Psoas muscle (tissue), 8 donors: ENCODE data around the gene LGR6. TPM values are rescaled to one million over a fixed set of nuclear protein-coding genes. Genes with fewer than 3 reads are reported as not detected.

Source experiments
- ATAC-seq, 4 donors: fragments of 200-7000 bp; cut with Tn5 transposase; one replicate each; pipeline ENCODE4 v1.9.1; 2020; ENCODE audit warnings: moderate library complexity in 3 of 4, mild to moderate bottlenecking in 2 of 4
- DNase-seq, 2 donors: peaks; one replicate each; pipeline ENCODE4 v3.0.0-alpha.2; 2020
- H3K27ac ChIP-seq: fragments of 200-600 bp; one replicate; pipeline ENCODE4 v1.8.0; 2022
- H3K27me3 ChIP-seq, 3 donors: fragments of 200-600 bp in 1 of 3; one replicate each; pipeline versions ENCODE4 v1.6.1 to v1.8.0; 2013 to 2022; ENCODE audit warnings: low read length in 2 of 3, mild to moderate bottlenecking in 2 of 3, moderate library complexity in 1 of 3; ENCODE audit not compliant: insufficient read depth in 3 of 3
- H3K36me3 ChIP-seq, 2 donors: fragments of 200-600 bp in 1 of 2; one replicate each; pipeline versions ENCODE4 v1.6.1 to v1.8.0; 2013 to 2022; ENCODE audit warnings: low read depth in 1 of 2, mild to moderate bottlenecking in 1 of 2, moderate library complexity in 1 of 2; ENCODE audit not compliant: insufficient read depth in 1 of 2
- H3K4me1 ChIP-seq: fragments of 200-600 bp; one replicate; pipeline ENCODE4 v1.8.0; 2022
- H3K4me3 ChIP-seq: fragments of 200-600 bp; one replicate; pipeline ENCODE4 v1.8.0; 2022; ENCODE audit warnings: mild to moderate bottlenecking
- H3K9me3 ChIP-seq: fragments of 200-600 bp; one replicate; pipeline ENCODE4 v1.8.0; 2022
- WGBS, 3 donors: extraction: QIAGEN DNeasy Blood & Tissue Kit; methylation state at CpG; one replicate each; pipeline versions ENCODE4 v1.1.6 to v1.1.7; 2013; 5-methylcytosine and 5-hydroxymethylcytosine counted together
- intact Hi-C, 2 donors: fragments of 100-400 bp; cut with DNase I; formaldehyde crosslinking; loops; one replicate each; pipeline versions ENCODE4 v1.11.0 to v1.14.2; 2022
- polyA plus RNA-seq, 3 donors: library from polyadenylated mRNA; stranded (reverse); fragments of 200-250 nt; gene quantifications; one replicate each; pipeline ENCODE4 v1.2.3, GENCODE V29; 2013
- total RNA-seq, 4 donors: library from RNA; stranded (reverse); fragmentation: NEBNext Ultra II Directional in 2 of 4; extraction: Animal tissue kit (Norgen Biotek cat#: 25700) in 2 of 4; gene quantifications; one replicate each; pipeline versions ENCODE4 v1.2.1 to v1.2.4, GENCODE V29; 2021 to 2023
- TF ChIP-seq, protein P1 (sequence below): fragments of 200-600 bp; IDR thresholded peaks from one replicate; pipeline ENCODE4 v1.8.0; 2022; ENCODE audit warnings: antibody characterized with exemption
- donor health status: healthy with polysubstance abuse.
- donor health status: DM: no; HTN: no; CAD: no; lungs with moderate emphysema.
- donor health status: Bipolar disorder and iron deficiency.
- donor health status: healthy.
- donor health status: DM: yes; HTN: yes; CAD: no.
- donor health status: DM: no; HTN: no; CAD: no.
- donor health status: DM: no; HTN: no; CAD: no.
- donor health status: DM: yes; HTN: yes; CAD: no.

Gene LGR6
- total and polyA plus RNA-seq, 7 donors, result 0.12 to 0.20 (median 0.16) TPM; not detected in 3

DNA sequence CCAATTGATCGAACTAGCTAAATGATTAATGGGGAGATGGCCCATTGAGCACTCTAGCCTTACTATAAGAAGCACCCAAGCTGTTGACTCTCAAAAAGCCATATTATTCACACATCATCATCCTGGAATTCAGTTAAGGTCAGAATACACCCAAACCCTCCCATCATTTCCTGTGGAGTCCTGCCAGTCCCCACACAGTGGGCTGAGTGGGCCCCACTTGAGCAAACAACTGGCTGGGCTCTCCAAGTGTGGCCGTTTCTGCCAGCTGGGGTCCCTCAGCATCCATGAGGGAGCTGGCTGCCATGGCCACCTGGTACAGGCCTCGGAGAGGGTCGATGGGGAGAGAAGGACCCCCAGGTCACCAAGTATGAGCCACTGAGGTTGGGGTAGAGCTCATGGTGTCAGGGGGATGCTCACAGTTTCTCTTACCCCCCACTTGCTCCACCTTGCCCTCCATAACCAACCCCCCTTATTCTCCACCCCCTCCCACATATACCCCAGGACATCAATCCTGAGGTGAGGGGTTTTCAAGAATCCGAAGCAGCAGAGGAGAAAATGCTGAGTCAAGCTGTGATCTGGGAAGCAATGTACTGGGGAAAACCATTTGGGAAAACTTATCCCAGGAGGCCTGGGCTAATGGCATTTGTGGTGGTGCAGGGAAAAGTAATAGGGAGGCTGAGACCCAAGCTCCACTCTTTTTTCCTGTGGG is 87.9 kb downstream of the LGR6 start:
- no peaks in the 10 kb centered on the region for H3K9me3 ChIP-seq
- intact Hi-C loops, result no loop called here
- TF ChIP-seq, protein P1, sequence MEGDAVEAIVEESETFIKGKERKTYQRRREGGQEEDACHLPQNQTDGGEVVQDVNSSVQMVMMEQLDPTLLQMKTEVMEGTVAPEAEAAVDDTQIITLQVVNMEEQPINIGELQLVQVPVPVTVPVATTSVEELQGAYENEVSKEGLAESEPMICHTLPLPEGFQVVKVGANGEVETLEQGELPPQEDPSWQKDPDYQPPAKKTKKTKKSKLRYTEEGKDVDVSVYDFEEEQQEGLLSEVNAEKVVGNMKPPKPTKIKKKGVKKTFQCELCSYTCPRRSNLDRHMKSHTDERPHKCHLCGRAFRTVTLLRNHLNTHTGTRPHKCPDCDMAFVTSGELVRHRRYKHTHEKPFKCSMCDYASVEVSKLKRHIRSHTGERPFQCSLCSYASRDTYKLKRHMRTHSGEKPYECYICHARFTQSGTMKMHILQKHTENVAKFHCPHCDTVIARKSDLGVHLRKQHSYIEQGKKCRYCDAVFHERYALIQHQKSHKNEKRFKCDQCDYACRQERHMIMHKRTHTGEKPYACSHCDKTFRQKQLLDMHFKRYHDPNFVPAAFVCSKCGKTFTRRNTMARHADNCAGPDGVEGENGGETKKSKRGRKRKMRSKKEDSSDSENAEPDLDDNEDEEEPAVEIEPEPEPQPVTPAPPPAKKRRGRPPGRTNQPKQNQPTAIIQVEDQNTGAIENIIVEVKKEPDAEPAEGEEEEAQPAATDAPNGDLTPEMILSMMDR, result no peak
- no peaks in the 10 kb centered on the region for H3K27me3 ChIP-seq
- H3K27ac ChIP-seq, result no peak overlapping the region
- H3K4me1 ChIP-seq, result peaks cover 2% of the 10 kb centered on the region
- DNase-seq (no peak), ATAC-seq (no peak)
- H3K36me3 ChIP-seq, result no peaks in the 10 kb centered on the region
- 66 to 79% (median 72%) methylated on average over 5 of the region's 5 CpGs for WGBS, 3 donors
- no peak overlapping the region for H3K4me3 ChIP-seq

DNA sequence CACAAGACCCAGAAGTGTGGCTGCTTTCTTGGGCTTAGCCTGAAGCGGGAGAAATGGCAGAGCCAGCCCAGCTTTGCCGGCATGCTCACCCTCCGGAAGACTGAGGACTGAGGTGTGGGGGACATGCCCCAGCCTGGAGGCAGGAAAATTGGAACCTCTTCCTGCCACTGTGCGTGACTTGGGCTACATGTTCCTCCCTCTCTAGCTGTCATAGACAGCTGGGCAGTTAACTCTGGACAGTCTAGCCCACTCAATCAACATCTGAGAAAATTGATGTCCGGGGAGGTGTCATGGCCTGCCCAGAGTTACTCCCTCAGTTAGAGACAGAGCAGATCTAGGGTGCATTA is 88.4 kb downstream of the LGR6 start:
- H3K27me3 ChIP-seq, result no peaks in the 10 kb centered on the region
- 66 to 77% (median 73%) methylated on average over 5 of the region's 5 CpGs for WGBS, 3 donors
- no peak overlapping the region for H3K4me3 ChIP-seq
- DNase-seq, result no peak
- H3K36me3 ChIP-seq, result no peaks in the 10 kb centered on the region
- no peak for ATAC-seq
- peaks cover 7% of the 10 kb centered on the region for H3K4me1 ChIP-seq
- TF ChIP-seq, protein P1, result no peak
- intact Hi-C loops, result no loop called here
- H3K27ac ChIP-seq, result no peak overlapping the region
- no peaks in the 10 kb centered on the region for H3K9me3 ChIP-seq

DNA sequence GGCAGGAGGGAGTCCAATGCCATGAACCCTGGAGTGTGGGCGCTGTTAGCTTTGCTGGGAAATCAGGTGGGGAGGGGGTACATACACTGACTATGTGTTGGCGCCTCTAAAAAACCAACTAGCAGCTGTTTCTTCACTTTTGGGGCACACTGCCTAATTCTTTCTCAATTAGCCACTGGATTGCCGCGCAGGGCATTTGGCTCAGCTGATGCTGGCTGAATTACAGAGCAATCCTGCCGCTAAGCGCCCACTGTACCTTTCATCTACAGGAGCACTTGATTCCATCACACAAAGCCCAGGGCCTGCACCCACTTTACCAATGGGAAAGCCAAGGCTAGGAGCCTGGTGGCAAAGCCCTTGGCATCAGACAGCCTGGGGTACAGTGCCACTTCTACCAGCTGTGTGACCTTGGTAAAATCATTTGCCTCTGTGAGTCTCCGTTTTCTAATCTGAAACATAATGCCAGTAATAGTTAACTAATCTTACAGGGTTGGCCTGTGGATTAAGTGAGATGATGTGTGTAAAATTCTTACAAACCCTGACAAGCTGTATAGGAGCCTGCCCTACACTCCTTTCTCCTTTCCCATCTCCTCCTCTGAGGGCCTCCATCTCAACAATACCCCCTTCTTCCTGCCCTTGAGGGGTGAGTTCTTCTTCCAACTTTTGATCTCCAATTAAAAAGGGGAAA is 89.1 kb downstream of the LGR6 start:
- TF ChIP-seq, protein P1, result no peak
- WGBS, 3 donors, result 68 to 81% (median 74%) methylated on average over 7 of the region's 7 CpGs
- Histone ChIP-seq H3K36me3 (no peaks in the 10 kb centered on the region), H3K27ac (no peak overlapping the region), H3K9me3 (no peaks in the 10 kb centered on the region), H3K27me3 (no peaks in the 10 kb centered on the region), H3K4me1 (peaks cover 14% of the 10 kb centered on the region), H3K4me3 (no peak overlapping the region)
- intact Hi-C loops, result no loop called here
- no peak for ATAC-seq
- DNase-seq, result no peak

DNA sequence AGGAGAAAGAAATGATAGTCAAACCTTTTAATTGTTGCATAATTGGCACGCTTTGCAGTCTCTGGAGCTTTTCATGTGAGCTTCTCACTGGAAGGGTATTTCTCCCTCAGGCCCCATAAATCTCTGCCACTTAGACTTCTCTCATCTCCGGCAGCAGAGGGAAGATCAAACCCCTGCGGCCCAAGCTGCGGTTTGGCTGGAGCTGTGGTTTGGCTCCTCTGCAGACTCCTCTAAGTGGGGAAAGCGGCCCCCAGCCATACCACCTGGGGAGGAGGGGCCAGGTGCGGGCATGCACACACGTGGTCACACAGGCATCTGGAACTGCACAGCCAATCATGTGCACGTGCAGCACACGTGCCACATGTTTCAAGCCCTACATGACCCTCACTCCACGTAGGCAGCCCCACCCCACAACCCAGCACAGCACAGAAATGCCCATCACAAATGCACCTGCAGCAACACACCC is 89.8 kb downstream of the LGR6 start:
- Histone ChIP-seq H3K27me3 (no peaks in the 10 kb centered on the region), H3K9me3 (no peaks in the 10 kb centered on the region), H3K36me3 (no peaks in the 10 kb centered on the region), H3K27ac (no peak overlapping the region), H3K4me3 (no peak overlapping the region), H3K4me1 (peaks cover 14% of the 10 kb centered on the region)
- intact Hi-C loops, result no loop called here
- ATAC-seq (no peak), DNase-seq (no peak)
- WGBS, 3 donors, result 41 to 46% (median 43%) methylated on average over 10 of the region's 10 CpGs
- TF ChIP-seq, protein P1, result no peak
